Hepatocyte (in vitro differentiated cells): Measurements from ENCODE around the gene PHACTR1. TPM values are rescaled to one million over a fixed set of nuclear protein-coding genes. Genes with fewer than 3 reads are reported as not detected.

Experiments used
- DNase-seq: peaks from one replicate; pipeline ENCODE4 v3.0.0-alpha.2; 2016; ENCODE audit warnings: low spot score
- H2AFZ ChIP-seq: fragments of 200-600 bp; sonication (generic); 2 replicates; pipeline ENCODE4 v1.6.0; 2016; ENCODE audit warnings: antibody characterized with exemption, mild to moderate bottlenecking
- H3K27ac ChIP-seq: fragments of 200-600 bp; sonication (generic); 2 replicates; pipeline ENCODE4 v1.5.1; 2016; ENCODE audit warnings: mild to moderate bottlenecking
- H3K27me3 ChIP-seq: fragments of 200-600 bp; sonication (generic); 2 replicates; pipeline ENCODE4 v1.6.1; 2016
- H3K36me3 ChIP-seq: fragments of 200-600 bp; sonication (generic); replicated peaks from 2 replicates; pipeline ENCODE4 v1.5.1; 2016; ENCODE audit warnings: low read depth; ENCODE audit not compliant: insufficient read depth
- H3K4me1 ChIP-seq: fragments of 200-600 bp; sonication (generic); 2 replicates; pipeline ENCODE4 v1.5.1; 2016; ENCODE audit warnings: mild to moderate bottlenecking, moderate library complexity; ENCODE audit not compliant: insufficient read depth
- H3K4me2 ChIP-seq: fragments of 200-600 bp; sonication (generic); 2 replicates; pipeline ENCODE4 v1.6.0; 2016
- H3K4me3 ChIP-seq: fragments of 200-600 bp; sonication (generic); 2 replicates; pipeline ENCODE4 v1.5.1; 2016; ENCODE audit warnings: mild to moderate bottlenecking
- H3K79me2 ChIP-seq: fragments of 200-600 bp; sonication (generic); 2 replicates; pipeline ENCODE4 v1.6.0; 2017; ENCODE audit warnings: mild to moderate bottlenecking
- H3K9me2 ChIP-seq: fragments of 200-600 bp; sonication (generic); replicated peaks from 2 replicates; pipeline ENCODE4 v1.6.0; 2017; ENCODE audit warnings: mild to moderate bottlenecking; ENCODE audit not compliant: insufficient read depth
- H3K9me3 ChIP-seq: fragments of 200-600 bp; sonication (generic); 2 replicates; pipeline ENCODE4 v1.5.1; 2016; ENCODE audit warnings: low read depth, mild to moderate bottlenecking
- H4K20me1 ChIP-seq: fragments of 200-600 bp; sonication (generic); 2 replicates; pipeline ENCODE4 v1.6.0; 2016; ENCODE audit warnings: mild to moderate bottlenecking; ENCODE audit not compliant: insufficient read depth, poor library complexity, severe bottlenecking
- CTCF ChIP-seq: fragments of 200-600 bp; sonication (generic); IDR thresholded peaks from 2 replicates; pipeline ENCODE4 v1.5.1; 2016; ENCODE audit warnings: antibody characterized with exemption, mild to moderate bottlenecking; ENCODE audit not compliant: poor library complexity
- EZH2 ChIP-seq: fragments of 200-600 bp; sonication (generic); IDR thresholded peaks from 2 replicates; pipeline ENCODE4 v1.6.1; 2016; ENCODE audit warnings: antibody characterized with exemption, mild to moderate bottlenecking, borderline replicate concordance
- EZH2phosphoT487 ChIP-seq: fragments of 200-600 bp; sonication (generic); IDR thresholded peaks from one replicate; pipeline ENCODE4 v1.6.1; 2018; ENCODE audit warnings: antibody characterized with exemption, mild to moderate bottlenecking, low read depth, moderate library complexity; ENCODE audit not compliant: unreplicated experiment, severe bottlenecking
- WGBS: methylation state at CpG from one replicate; pipeline ENCODE4 v1.1.6; 2016; ENCODE audit warnings: low lambda C conversion rate; ENCODE audit errors: missing lambda C conversion rate; 5-methylcytosine and 5-hydroxymethylcytosine counted together
- polyA plus RNA-seq: library from polyadenylated mRNA; unstranded; fragments of >200 nt; fragmentation: Nextera tagmentation; extraction: Ambion mirVana; gene quantifications from 2 replicates; pipeline ENCODE4 v1.2.1, GENCODE V29; 2016
- total RNA-seq: library from RNA; depleted of rRNA; stranded (reverse); fragments of >200 nt; gene quantifications from 2 replicates; pipeline ENCODE4 v1.2.3, GENCODE V29; 2014

The PHACTR1 gene
- total and polyA plus RNA-seq, 2 experiments from 2014 or later: 3.0 to 4.3 TPM

GRCh38 chr6:12865117-12865516 is 148.6 kb downstream of the PHACTR1 start:
- 91% methylated on average over 3 of the region's 3 CpGs for WGBS

GRCh38 chr6:12865671-12866181 is 149.2 kb downstream of the PHACTR1 start:
- Histone ChIP-seq H3K9me3 (no peaks in the 10 kb centered on the region), H3K4me2 (no peak overlapping the region), H3K79me2 (no peaks in the 10 kb centered on the region), H3K9me2 (no peaks in the 10 kb centered on the region), H3K4me3 (no peak overlapping the region), H4K20me1 (no peaks in the 10 kb centered on the region), H3K36me3 (no peaks in the 10 kb centered on the region), H3K4me1 (no peaks in the 10 kb centered on the region), H3K27me3 (peaks cover 7% of the 10 kb centered on the region), H2AFZ (no peak overlapping the region), H3K27ac (no peak overlapping the region)
- 57% methylated on average over 4 of the region's 4 CpGs for WGBS
- no peak for TF ChIP-seq CTCF
- TF ChIP-seq EZH2: no peak
- no peak for TF ChIP-seq EZH2phosphoT487
- DNase-seq: no peak

More at GRCh38 chr6:12865117-12865516, 148.6 kb downstream of the PHACTR1 start:
- H3K9me3 ChIP-seq: no peaks in the 10 kb centered on the region
- no peak overlapping the region for H3K27ac ChIP-seq
- no peak for TF ChIP-seq EZH2phosphoT487
- no peak for TF ChIP-seq CTCF
- TF ChIP-seq EZH2: no peak
- no peak overlapping the region for H3K4me2 ChIP-seq
- no peak overlapping the region for H2AFZ ChIP-seq
- peaks cover 7% of the 10 kb centered on the region for H3K27me3 ChIP-seq
- H3K9me2 ChIP-seq: no peaks in the 10 kb centered on the region
- no peaks in the 10 kb centered on the region for H4K20me1 ChIP-seq
- no peaks in the 10 kb centered on the region for H3K79me2 ChIP-seq
- H3K4me1 ChIP-seq: no peaks in the 10 kb centered on the region
- no peak for DNase-seq
- no peaks in the 10 kb centered on the region for H3K36me3 ChIP-seq
- no peak overlapping the region for H3K4me3 ChIP-seq

- no peak overlapping the region for H3K4me3 ChIP-seq
- no peaks in the 10 kb centered on the region for H3K4me1 ChIP-seq
- TF ChIP-seq EZH2phosphoT487 (no peak), CTCF (no peak), EZH2 (no peak)
- peaks cover 7% of the 10 kb centered on the region for H3K27me3 ChIP-seq
- no peak overlapping the region for H2AFZ ChIP-seq
- no peak for DNase-seq
- no peak overlapping the region for H3K4me2 ChIP-seq
- no peaks in the 10 kb centered on the region for H3K36me3 ChIP-seq
- H3K9me2 ChIP-seq: no peaks in the 10 kb centered on the region
- H3K79me2 ChIP-seq: no peaks in the 10 kb centered on the region
- 78% methylated on average over 6 of the region's 6 CpGs for WGBS
- H3K9me3 ChIP-seq: no peaks in the 10 kb centered on the region
- no peak overlapping the region for H3K27ac ChIP-seq
- no peaks in the 10 kb centered on the region for H4K20me1 ChIP-seq
Observed at GRCh38 chr6:12866422-12867029, 150.0 kb downstream of the PHACTR1 start.
